Parathyroid adenoma (tissue), 2 donors: ENCODE data around the gene TMEM184A.

Experiments
- H2AFZ ChIP-seq: fragments of 300-600 bp; sonication (generic); one replicate; pipeline ENCODE4 v1.7.0; 2017; ENCODE audit warnings: antibody characterized with exemption, mild to moderate bottlenecking
- H3K27ac ChIP-seq: fragments of 300-600 bp; sonication (generic); one replicate; pipeline ENCODE4 v1.7.0; 2017
- H3K27me3 ChIP-seq: fragments of 300-600 bp; sonication (generic); one replicate; pipeline ENCODE4 v1.7.0; 2017; ENCODE audit warnings: low read length; ENCODE audit not compliant: control insufficient read depth, insufficient read depth
- H3K36me3 ChIP-seq: fragments of 300-600 bp; sonication (generic); one replicate; pipeline ENCODE4 v1.7.0; 2017; ENCODE audit warnings: low read length; ENCODE audit not compliant: control insufficient read depth, insufficient read depth
- H3K4me1 ChIP-seq: fragments of 300-600 bp; sonication (generic); one replicate; pipeline ENCODE4 v1.7.0; 2017; ENCODE audit warnings: control low read depth
- H3K4me2 ChIP-seq: fragments of 300-600 bp; sonication (generic); one replicate; pipeline ENCODE4 v1.7.0; 2017; ENCODE audit warnings: low read length
- H3K4me3 ChIP-seq: fragments of 300-600 bp; sonication (generic); one replicate; pipeline ENCODE4 v1.7.0; 2017; ENCODE audit warnings: low read depth, low read length
- H3K79me2 ChIP-seq: fragments of 300-600 bp; sonication (generic); one replicate; pipeline ENCODE4 v1.7.0; 2017; ENCODE audit warnings: control low read depth
- H3K9ac ChIP-seq: fragments of 300-600 bp; sonication (generic); one replicate; pipeline ENCODE4 v1.7.0; 2017; ENCODE audit warnings: mild to moderate bottlenecking
- H3K9me3 ChIP-seq: fragments of 300-600 bp; sonication (generic); one replicate; pipeline ENCODE4 v1.7.0; 2017; ENCODE audit warnings: low read length; ENCODE audit not compliant: control insufficient read depth
- TF ChIP-seq, protein P1 (sequence below): fragments of 300-600 bp; sonication (generic); IDR thresholded peaks from one replicate; pipeline ENCODE4 v1.7.0; 2017; ENCODE audit warnings: antibody characterized with exemption, mild to moderate bottlenecking
- donor health status: primary hyperparathyroidism.

Gene TMEM184A

DNA sequence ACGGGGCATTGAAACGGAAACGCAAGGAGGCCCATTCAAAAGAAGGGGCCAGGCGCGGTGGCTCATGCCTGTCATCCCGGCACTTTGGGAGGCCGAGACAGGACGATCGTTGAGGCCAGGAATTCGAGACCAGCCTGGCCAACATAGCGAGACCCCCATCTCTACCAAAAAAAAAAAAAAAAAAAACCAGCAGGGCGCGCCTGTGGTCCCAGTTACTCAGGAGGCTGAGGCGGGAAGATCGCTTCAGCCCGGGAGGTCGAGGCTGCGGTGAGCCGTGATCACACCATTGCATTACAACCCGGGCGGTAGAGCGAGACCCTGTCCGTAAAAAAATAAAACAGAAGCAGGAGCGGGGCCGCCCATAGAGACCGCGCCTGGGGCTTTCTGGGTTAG, 13.4 kb upstream of the TMEM184A start:
- H3K9me3 ChIP-seq: no peaks in the 10 kb centered on the region
- peak overlapping the region; percentile 93 for H3K4me3 ChIP-seq
- H3K4me2 ChIP-seq: peak overlapping the region; percentile 54
- no peaks in the 10 kb centered on the region for H3K79me2 ChIP-seq
- H3K4me1 ChIP-seq: no peaks in the 10 kb centered on the region
- TF ChIP-seq, protein P1, sequence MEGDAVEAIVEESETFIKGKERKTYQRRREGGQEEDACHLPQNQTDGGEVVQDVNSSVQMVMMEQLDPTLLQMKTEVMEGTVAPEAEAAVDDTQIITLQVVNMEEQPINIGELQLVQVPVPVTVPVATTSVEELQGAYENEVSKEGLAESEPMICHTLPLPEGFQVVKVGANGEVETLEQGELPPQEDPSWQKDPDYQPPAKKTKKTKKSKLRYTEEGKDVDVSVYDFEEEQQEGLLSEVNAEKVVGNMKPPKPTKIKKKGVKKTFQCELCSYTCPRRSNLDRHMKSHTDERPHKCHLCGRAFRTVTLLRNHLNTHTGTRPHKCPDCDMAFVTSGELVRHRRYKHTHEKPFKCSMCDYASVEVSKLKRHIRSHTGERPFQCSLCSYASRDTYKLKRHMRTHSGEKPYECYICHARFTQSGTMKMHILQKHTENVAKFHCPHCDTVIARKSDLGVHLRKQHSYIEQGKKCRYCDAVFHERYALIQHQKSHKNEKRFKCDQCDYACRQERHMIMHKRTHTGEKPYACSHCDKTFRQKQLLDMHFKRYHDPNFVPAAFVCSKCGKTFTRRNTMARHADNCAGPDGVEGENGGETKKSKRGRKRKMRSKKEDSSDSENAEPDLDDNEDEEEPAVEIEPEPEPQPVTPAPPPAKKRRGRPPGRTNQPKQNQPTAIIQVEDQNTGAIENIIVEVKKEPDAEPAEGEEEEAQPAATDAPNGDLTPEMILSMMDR: no peak
- H3K9ac ChIP-seq: no peak overlapping the region
- H3K27me3 ChIP-seq: no peaks in the 10 kb centered on the region
- no peak overlapping the region for H3K27ac ChIP-seq
- no peaks in the 10 kb centered on the region for H3K36me3 ChIP-seq
- peak overlapping the region; percentile 94 for H2AFZ ChIP-seq

DNA sequence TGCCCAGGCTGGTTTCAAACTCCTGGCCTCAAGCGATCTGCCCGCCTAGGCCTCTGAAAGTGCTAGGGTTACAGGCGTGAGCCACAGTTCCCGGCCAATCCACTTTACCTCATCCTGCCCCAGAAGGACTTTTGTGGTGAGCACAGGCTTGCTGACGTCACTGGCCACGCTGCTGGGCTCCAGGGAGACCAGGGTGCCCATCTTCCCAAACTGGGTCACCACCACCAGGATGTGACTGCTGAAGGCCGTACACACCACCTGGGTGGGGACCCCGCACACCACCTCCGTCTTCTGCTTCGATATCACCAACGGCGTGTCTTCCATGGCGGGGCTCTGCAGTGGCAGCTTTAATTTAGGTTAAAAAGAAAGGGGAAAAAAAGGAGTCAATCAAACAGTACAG, 13.0 kb upstream of the TMEM184A start:
- peak overlapping the region; percentile 93 for H3K4me3 ChIP-seq
- H3K79me2 ChIP-seq: no peaks in the 10 kb centered on the region
- H2AFZ ChIP-seq: no peak overlapping the region
- no peaks in the 10 kb centered on the region for H3K27me3 ChIP-seq
- H3K4me2 ChIP-seq: peak overlapping the region; percentile 54
- H3K27ac ChIP-seq: no peak overlapping the region
- H3K4me1 ChIP-seq: no peaks in the 10 kb centered on the region
- no peak overlapping the region for H3K9ac ChIP-seq
- no peaks in the 10 kb centered on the region for H3K36me3 ChIP-seq
- H3K9me3 ChIP-seq: no peaks in the 10 kb centered on the region
- TF ChIP-seq, protein P1: no peak

DNA sequence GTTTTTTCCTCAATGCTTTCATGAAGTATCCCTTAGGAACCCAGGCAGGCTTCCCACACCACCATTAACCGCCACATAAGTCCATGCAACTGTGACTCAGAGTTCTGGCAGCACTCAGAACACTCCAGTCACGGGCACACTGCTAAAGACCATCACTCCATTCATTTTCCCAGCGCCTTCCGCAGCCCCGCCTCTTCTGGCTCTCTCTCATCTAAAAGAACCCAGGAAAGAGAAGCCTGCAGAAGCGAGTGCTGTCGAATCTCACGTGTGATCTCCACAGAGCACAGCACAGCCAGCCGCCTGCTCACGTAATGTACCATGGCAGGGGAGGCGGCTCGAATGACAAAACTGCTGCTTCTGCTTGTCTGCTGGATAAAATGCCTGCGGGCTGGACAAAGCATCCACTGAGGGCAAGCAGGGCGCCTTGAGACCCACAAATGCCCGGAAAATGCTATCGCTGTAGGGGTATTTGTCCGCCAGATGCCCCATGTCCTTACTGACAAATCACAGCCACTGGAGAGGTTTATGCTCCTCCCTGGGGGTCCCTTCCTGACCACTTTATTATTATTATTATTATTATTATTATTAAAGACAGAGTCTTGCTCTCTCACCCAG, 12.0 kb upstream of the TMEM184A start:
- H2AFZ ChIP-seq: no peak overlapping the region
- no peak overlapping the region for H3K4me3 ChIP-seq
- H3K9ac ChIP-seq: no peak overlapping the region
- no peaks in the 10 kb centered on the region for H3K4me1 ChIP-seq
- H3K36me3 ChIP-seq: no peaks in the 10 kb centered on the region
- TF ChIP-seq, protein P1: no peak
- H3K27me3 ChIP-seq: no peaks in the 10 kb centered on the region
- H3K27ac ChIP-seq: no peak overlapping the region
- no peaks in the 10 kb centered on the region for H3K9me3 ChIP-seq
- no peaks in the 10 kb centered on the region for H3K79me2 ChIP-seq
- H3K4me2 ChIP-seq: no peak overlapping the region

DNA sequence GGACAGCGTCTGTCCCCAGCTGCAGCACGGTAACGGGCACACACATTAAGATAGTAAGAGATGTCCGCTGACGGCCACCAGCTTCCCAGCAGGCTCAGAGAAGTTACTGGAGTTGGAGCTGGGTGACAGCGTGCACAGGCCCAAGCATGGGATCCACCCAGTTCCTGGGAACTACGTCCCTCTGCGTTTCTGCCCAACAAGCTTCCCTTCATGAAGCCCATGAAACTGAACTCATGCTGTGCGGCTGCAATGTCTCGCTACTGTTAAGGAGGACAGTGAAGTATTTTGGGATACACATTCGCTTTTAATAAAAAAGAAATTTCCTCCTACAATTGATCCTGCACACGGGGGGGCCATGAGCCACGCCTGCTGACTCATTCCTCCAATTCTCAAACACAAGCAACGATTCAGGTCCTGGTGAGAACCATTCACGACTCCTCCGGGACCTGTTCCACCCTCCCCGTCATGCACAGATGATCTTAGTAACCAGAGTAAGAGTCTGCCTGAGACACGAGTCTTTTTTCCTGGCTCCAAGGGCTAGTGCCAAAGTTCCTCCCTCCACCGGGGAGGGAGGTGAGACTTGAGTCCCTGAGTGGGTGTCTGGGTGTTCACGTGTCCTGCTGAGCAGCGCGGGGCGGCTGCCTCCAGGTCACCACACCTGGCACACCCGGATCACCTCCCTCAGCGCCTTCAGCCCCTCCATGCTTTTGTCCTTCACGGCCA, 11.2 kb upstream of the TMEM184A start:
- H3K4me1 ChIP-seq: no peaks in the 10 kb centered on the region
- no peaks in the 10 kb centered on the region for H3K27me3 ChIP-seq
- H3K79me2 ChIP-seq: no peaks in the 10 kb centered on the region
- no peak overlapping the region for H3K27ac ChIP-seq
- TF ChIP-seq, protein P1: no peak
- no peaks in the 10 kb centered on the region for H3K36me3 ChIP-seq
- no peaks in the 10 kb centered on the region for H3K9me3 ChIP-seq
- H3K4me3 ChIP-seq: no peak overlapping the region
- H3K9ac ChIP-seq: no peak overlapping the region
- H3K4me2 ChIP-seq: no peak overlapping the region
- no peak overlapping the region for H2AFZ ChIP-seq

DNA sequence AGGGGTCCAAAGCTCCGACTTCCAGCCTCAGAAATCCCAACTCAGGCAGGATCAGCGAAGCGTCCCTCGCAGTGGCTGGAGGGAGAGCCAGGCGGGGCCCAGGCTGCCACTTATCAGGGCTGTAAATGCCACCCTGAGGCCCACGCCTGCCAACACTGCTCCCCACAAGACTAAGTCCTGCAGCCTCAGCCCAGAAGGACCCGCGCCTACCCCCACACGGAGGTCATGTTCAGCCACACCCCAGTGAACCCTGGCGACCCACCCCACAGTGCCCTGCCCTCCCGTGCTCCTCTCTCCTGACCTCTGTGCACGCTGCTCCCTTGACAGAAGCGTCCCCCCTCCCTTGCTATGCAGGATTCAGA, 10.7 kb upstream of the TMEM184A start:
- no peaks in the 10 kb centered on the region for H3K9me3 ChIP-seq
- H3K27me3 ChIP-seq: no peaks in the 10 kb centered on the region
- TF ChIP-seq, protein P1: no peak
- no peaks in the 10 kb centered on the region for H3K36me3 ChIP-seq
- no peak overlapping the region for H2AFZ ChIP-seq
- no peak overlapping the region for H3K27ac ChIP-seq
- H3K4me3 ChIP-seq: no peak overlapping the region
- H3K4me2 ChIP-seq: no peak overlapping the region
- no peak overlapping the region for H3K9ac ChIP-seq
- H3K4me1 ChIP-seq: no peaks in the 10 kb centered on the region
- no peaks in the 10 kb centered on the region for H3K79me2 ChIP-seq
